Spinal cord (tissue), 10 donors: ENCODE measurements around the gene CDK9. TPM values are rescaled to one million over a fixed set of nuclear protein-coding genes. Genes with fewer than 3 reads are reported as not detected.
"Not testable (repeated sequence)": the region's sequence is repeated elsewhere in the genome, so short reads cannot be mapped to it uniquely, and the experiment has no call there.

Experiments used
- DNase-seq, 6 donors: peaks; one replicate each; pipeline versions ENCODE4 v3.0.0 to v3.0.0-alpha.2; 2013 to 2015; ENCODE audit warnings: low spot score in 6 of 6, low read depth in 4 of 6
- H3K27ac ChIP-seq: one replicate; pipeline ENCODE4 v1.5.1; 2013; ENCODE audit warnings: low read depth, low read length, control low read depth
- H3K27me3 ChIP-seq: one replicate; pipeline ENCODE4 v1.6.1; 2013; ENCODE audit warnings: low read length; ENCODE audit not compliant: control insufficient read depth, insufficient read depth
- H3K36me3 ChIP-seq: one replicate; pipeline ENCODE4 v1.6.1; 2013; ENCODE audit warnings: low read length; ENCODE audit not compliant: control insufficient read depth, insufficient read depth
- H3K4me1 ChIP-seq: one replicate; pipeline ENCODE4 v1.6.1; 2013; ENCODE audit warnings: low read length; ENCODE audit not compliant: control insufficient read depth, insufficient read depth
- H3K4me3 ChIP-seq: one replicate; pipeline ENCODE4 v1.5.1; 2013; ENCODE audit warnings: low read depth, low read length, control low read depth
- H3K9me3 ChIP-seq: one replicate; pipeline ENCODE4 v1.6.1; 2013; ENCODE audit warnings: low read length; ENCODE audit not compliant: control insufficient read depth, insufficient read depth
- WGBS: methylation state at CpG from one replicate; pipeline ENCODE4 v1.1.5; 2013; ENCODE audit warnings: missing lambda C conversion rate; ENCODE audit not compliant: insufficient coverage; 5-methylcytosine and 5-hydroxymethylcytosine counted together
- polyA plus RNA-seq, 2 donors: library from polyadenylated mRNA; unstranded; fragments of 120-200 nt; gene quantifications; one replicate each; pipeline ENCODE4 v1.2.1, GENCODE V29; 2013; ENCODE audit not compliant: insufficient read length in 2 of 2
- total RNA-seq, 2 donors: library from RNA; depleted of rRNA in 1 of 2; stranded (reverse); fragments of 120-200 nt in 1 of 2; fragments of >200 nt in 1 of 2; gene quantifications; one replicate each; pipeline versions ENCODE4 v1.2.3 to v1.2.4, GENCODE V29; 2013 to 2014
- donor health status: healthy.

Gene CDK9
- total and polyA plus RNA-seq, 4 donors, result 39.8 to 148 (median 89.6) TPM

GRCh38 chr9:127749090-127749787 is 36.6 kb upstream of the CDK9 start:
- Histone ChIP-seq H3K36me3 (peaks cover 51% of the 10 kb centered on the region), H3K4me1 (peaks cover 23% of the 10 kb centered on the region), H3K9me3 (no peaks in the 10 kb centered on the region), H3K27me3 (peaks cover 7% of the 10 kb centered on the region), H3K4me3 (no peak overlapping the region), H3K27ac (no peak overlapping the region)
- no peak for DNase-seq
- 95% methylated on average over 26 of the region's 26 CpGs for WGBS

GRCh38 chr9:127751269-127752054 is 34.4 kb upstream of the CDK9 start:
- H3K27ac ChIP-seq, result no peak overlapping the region
- DNase-seq, result no peak
- H3K27me3 ChIP-seq, result peaks cover 17% of the 10 kb centered on the region
- H3K36me3 ChIP-seq, result peaks cover 41% of the 10 kb centered on the region
- peaks cover 36% of the 10 kb centered on the region for H3K4me1 ChIP-seq
- H3K9me3 ChIP-seq, result no peaks in the 10 kb centered on the region
- H3K4me3 ChIP-seq, result no peak overlapping the region
- WGBS, result 64% methylated on average over 5 of the region's 10 CpGs

GRCh38 chr9:127753148-127753547 is 32.7 kb upstream of the CDK9 start:
- H3K27me3 ChIP-seq, result peaks cover 17% of the 10 kb centered on the region
- H3K4me3 ChIP-seq, result no peak overlapping the region
- 70% methylated on average over 6 of the region's 8 CpGs for WGBS
- no peak for DNase-seq
- peaks cover 29% of the 10 kb centered on the region for H3K36me3 ChIP-seq
- no peak overlapping the region for H3K27ac ChIP-seq
- H3K9me3 ChIP-seq, result no peaks in the 10 kb centered on the region
- H3K4me1 ChIP-seq, result peaks cover 36% of the 10 kb centered on the region

- DNase-seq, result no peak
- H3K9me3 ChIP-seq, result no peaks in the 10 kb centered on the region
- H3K27me3 ChIP-seq, result peaks cover 17% of the 10 kb centered on the region
- WGBS, result 42% methylated on average over 5 of the region's 8 CpGs
- H3K4me1 ChIP-seq, result peaks cover 36% of the 10 kb centered on the region
- H3K4me3 ChIP-seq, result no peak overlapping the region
- no peak overlapping the region for H3K27ac ChIP-seq
- peaks cover 24% of the 10 kb centered on the region for H3K36me3 ChIP-seq
Observed at GRCh38 chr9:127753622-127754021, 32.2 kb upstream of the CDK9 start.

- Histone ChIP-seq H3K9me3 (no peaks in the 10 kb centered on the region), H3K4me3 (peak overlapping the region; percentile 54), H3K4me1 (peaks cover 36% of the 10 kb centered on the region), H3K27ac (no peak overlapping the region), H3K36me3 (peaks cover 17% of the 10 kb centered on the region), H3K27me3 (peaks cover 17% of the 10 kb centered on the region)
- WGBS, result 3% methylated on average over 86 of the region's 86 CpGs
- DNase-seq, result peak in 3 of 6 donors; percentile 68 to 95 (median 93)
Observed at GRCh38 chr9:127754099-127755060, 31.5 kb upstream of the CDK9 start.

GRCh38 chr9:127755061-127756060 is 30.5 kb upstream of the CDK9 start:
- Histone ChIP-seq H3K4me3 (peak overlapping the region; percentile 35), H3K9me3 (no peaks in the 10 kb centered on the region), H3K27ac (no peak overlapping the region)

GRCh38 chr9:127756233-127756632 is 29.6 kb upstream of the CDK9 start:
- peaks cover 6% of the 10 kb centered on the region for H3K36me3 ChIP-seq
- no peak for DNase-seq
- H3K27me3 ChIP-seq, result peaks cover 17% of the 10 kb centered on the region
- H3K4me3 ChIP-seq, result no peak overlapping the region
- H3K9me3 ChIP-seq, result no peaks in the 10 kb centered on the region
- WGBS, result 88% methylated on average over 2 of the region's 3 CpGs
- H3K4me1 ChIP-seq, result peaks cover 36% of the 10 kb centered on the region
- no peak overlapping the region for H3K27ac ChIP-seq

More at GRCh38 chr9:127755061-127756060, 30.5 kb upstream of the CDK9 start:
- peaks cover 17% of the 10 kb centered on the region for H3K27me3 ChIP-seq
- peak in 2 of 6 donors; percentile 92 to 94 for DNase-seq
- H3K36me3 ChIP-seq, result peaks cover 11% of the 10 kb centered on the region
- WGBS, result 14% methylated on average over 37 of the region's 61 CpGs
- peaks cover 36% of the 10 kb centered on the region for H3K4me1 ChIP-seq

GRCh38 chr9:127756776-127757175 is 29.1 kb upstream of the CDK9 start:
- not testable (repeated sequence) for H3K27ac ChIP-seq, H3K4me3 ChIP-seq, DNase-seq, H3K9me3 ChIP-seq, H3K36me3 ChIP-seq
- H3K4me1 ChIP-seq, result peaks cover 42% of the 10 kb centered on the region
- peaks cover 17% of the 10 kb centered on the region for H3K27me3 ChIP-seq
- 79% methylated on average over 11 of the region's 11 CpGs for WGBS
